ENCODE results near the gene PRR23E.

The PRR23E gene

DNA sequence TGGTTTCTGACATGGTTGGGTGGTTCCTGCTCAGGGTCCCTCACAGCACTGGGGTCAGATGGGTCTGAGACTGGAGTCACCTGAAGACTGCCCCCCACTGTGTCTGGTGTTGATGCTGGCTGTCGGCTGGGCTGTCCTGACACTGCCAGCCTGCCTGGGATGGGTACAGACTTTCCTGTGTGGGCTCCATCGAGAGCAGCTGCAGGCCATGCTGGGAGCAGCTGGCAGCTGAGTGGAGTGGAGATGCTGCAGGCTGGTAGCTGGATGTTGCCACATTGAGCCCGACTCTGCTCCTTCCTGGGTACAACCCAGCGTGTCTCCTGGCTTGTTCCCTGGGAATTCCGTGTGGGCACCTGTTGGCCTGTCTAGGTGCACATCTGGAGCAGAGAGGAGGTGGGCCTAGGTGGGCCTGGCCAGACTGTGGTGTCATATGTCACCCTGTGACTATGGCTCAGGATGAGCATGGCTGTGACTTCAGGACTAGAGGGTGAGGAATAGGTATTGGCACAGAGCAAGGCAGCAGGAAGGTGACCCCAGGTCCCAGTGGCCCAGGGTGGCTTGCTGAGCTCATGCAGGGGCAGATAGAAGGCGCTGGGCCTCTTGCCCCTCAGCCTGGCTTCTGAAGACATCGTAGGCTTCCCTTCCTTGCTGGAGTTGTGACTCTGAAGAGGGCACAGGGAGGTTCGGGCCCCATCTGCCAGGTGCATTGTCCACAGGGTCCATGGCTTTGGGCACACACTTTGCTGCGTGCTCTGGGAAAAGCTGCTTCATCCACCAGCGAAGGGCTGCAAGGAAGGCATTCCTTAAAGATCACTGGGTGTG lies 40.0 kb upstream of the PRR23E start:
- H3K27me3 ChIP-seq (ENCODE audit: insufficient read depth, low read length) = no peaks in the 10 kb centered on the region
- H3K27ac ChIP-seq (ENCODE audit: low read depth, low read length, poor library complexity, severe bottlenecking) = no peak overlapping the region
- no peaks in the 10 kb centered on the region for H3K36me3 ChIP-seq (ENCODE audit: insufficient read depth, low read length)
- H3K4me1 ChIP-seq (ENCODE audit: insufficient read depth, low read length, severe bottlenecking) = no peaks in the 10 kb centered on the region
- H2AFZ ChIP-seq (ENCODE audit: low read length) = no peak overlapping the region
- H3K9me3 ChIP-seq (ENCODE audit: low read length) = no peaks in the 10 kb centered on the region
- H3K4me2 ChIP-seq (ENCODE audit: low read length) = no peak overlapping the region
- no peak overlapping the region for H3K4me3 ChIP-seq (ENCODE audit: low read depth, low read length, poor library complexity, severe bottlenecking)
- no peaks in the 10 kb centered on the region for H3K79me2 ChIP-seq (ENCODE audit: insufficient read depth, low read length)
- H3K9ac ChIP-seq (ENCODE audit: low read length) = no peak overlapping the region
- H4K20me1 ChIP-seq (ENCODE audit: insufficient read depth, low read length) = no peaks in the 10 kb centered on the region
- no peaks in the 10 kb centered on the region for H3F3A ChIP-seq (ENCODE audit: insufficient read depth, low read length)
- no peak for TF ChIP-seq EZH2 (IDR thresholded peaks at IDR 0.05; ENCODE audit: borderline replicate concordance, low read length)
- no peaks in the 10 kb centered on the region for H3K9me2 ChIP-seq (ENCODE audit: low read depth, low read length)

DNA sequence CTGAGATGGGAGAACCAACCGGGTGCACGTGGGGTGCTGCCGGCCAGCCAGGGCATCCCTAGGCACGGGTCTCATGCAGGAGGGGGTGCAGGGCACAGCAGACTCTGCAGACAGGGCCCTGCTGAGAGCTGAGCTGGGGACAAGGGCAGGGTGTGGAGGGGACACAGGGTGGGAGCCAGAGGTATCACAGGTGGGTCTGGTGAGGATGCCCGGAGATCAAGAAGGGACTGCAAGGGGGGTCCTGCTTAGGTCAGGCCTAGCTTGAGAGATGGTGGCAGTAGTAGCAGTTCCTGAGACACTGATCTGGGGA lies 39.5 kb upstream of the PRR23E start:
- H4K20me1 ChIP-seq (ENCODE audit: insufficient read depth, low read length) = no peaks in the 10 kb centered on the region
- H2AFZ ChIP-seq (ENCODE audit: low read length) = no peak overlapping the region
- H3K4me2 ChIP-seq (ENCODE audit: low read length) = no peak overlapping the region
- no peak overlapping the region for H3K27ac ChIP-seq (ENCODE audit: low read depth, low read length, poor library complexity, severe bottlenecking)
- no peaks in the 10 kb centered on the region for H3K79me2 ChIP-seq (ENCODE audit: insufficient read depth, low read length)
- no peaks in the 10 kb centered on the region for H3K36me3 ChIP-seq (ENCODE audit: insufficient read depth, low read length)
- no peaks in the 10 kb centered on the region for H3K9me3 ChIP-seq (ENCODE audit: low read length)
- H3K27me3 ChIP-seq (ENCODE audit: insufficient read depth, low read length) = no peaks in the 10 kb centered on the region
- no peaks in the 10 kb centered on the region for H3F3A ChIP-seq (ENCODE audit: insufficient read depth, low read length)
- H3K9ac ChIP-seq (ENCODE audit: low read length) = no peak overlapping the region
- no peak for TF ChIP-seq CTCF (IDR thresholded peaks at IDR 0.05; ENCODE audit: low read length)
- no peak for TF ChIP-seq EZH2 (IDR thresholded peaks at IDR 0.05; ENCODE audit: borderline replicate concordance, low read length)
- no peak overlapping the region for H3K4me3 ChIP-seq (ENCODE audit: low read depth, low read length, poor library complexity, severe bottlenecking)
- no peaks in the 10 kb centered on the region for H3K9me2 ChIP-seq (ENCODE audit: low read depth, low read length)
- no peaks in the 10 kb centered on the region for H3K4me1 ChIP-seq (ENCODE audit: insufficient read depth, low read length, severe bottlenecking)

- H3K4me3 ChIP-seq (ENCODE audit: low read depth, low read length, poor library complexity, severe bottlenecking) = no peak overlapping the region
- no peak overlapping the region for H3K4me2 ChIP-seq (ENCODE audit: low read length)
- no peaks in the 10 kb centered on the region for H3F3A ChIP-seq (ENCODE audit: insufficient read depth, low read length)
- no peak overlapping the region for H2AFZ ChIP-seq (ENCODE audit: low read length)
- H3K4me1 ChIP-seq (ENCODE audit: insufficient read depth, low read length, severe bottlenecking) = no peaks in the 10 kb centered on the region
- H3K9ac ChIP-seq (ENCODE audit: low read length) = no peak overlapping the region
- H3K27me3 ChIP-seq (ENCODE audit: insufficient read depth, low read length) = no peaks in the 10 kb centered on the region
- H3K36me3 ChIP-seq (ENCODE audit: insufficient read depth, low read length) = no peaks in the 10 kb centered on the region
- no peaks in the 10 kb centered on the region for H3K9me2 ChIP-seq (ENCODE audit: low read depth, low read length)
- H4K20me1 ChIP-seq (ENCODE audit: insufficient read depth, low read length) = no peaks in the 10 kb centered on the region
- TF ChIP-seq EZH2 (IDR thresholded peaks at IDR 0.05; ENCODE audit: borderline replicate concordance, low read length) (no peak), CTCF (IDR thresholded peaks at IDR 0.05; ENCODE audit: low read length) (no peak)
- H3K27ac ChIP-seq (ENCODE audit: low read depth, low read length, poor library complexity, severe bottlenecking) = no peak overlapping the region
- H3K9me3 ChIP-seq (ENCODE audit: low read length) = no peaks in the 10 kb centered on the region
- no peaks in the 10 kb centered on the region for H3K79me2 ChIP-seq (ENCODE audit: insufficient read depth, low read length)
Measured at GRCh38 chr3:127156338-127157050, 36.4 kb upstream of the PRR23E start.

Measured in OCI-LY1 (cell line).